ENCODE data around the gene ADAR. TPM values are rescaled to one million over a fixed set of nuclear protein-coding genes. Genes with fewer than 3 reads are reported as not detected.

Gene ADAR
- total and polyA plus RNA-seq, 2 donors (not counting 3 experiments of a cell fraction or from before 2014, with no cell fraction given), result 88.2 to 141 TPM

- Histone ChIP-seq H4K20me1 (replicated peaks; ENCODE audit: control insufficient read depth, extremely low read depth, insufficient read depth, low read length) (no peaks in the 10 kb centered on the region), H3K9ac (replicated peaks; ENCODE audit: extremely low read depth, insufficient read depth, low read length) (no peak overlapping the region), H3K9me1 (replicated peaks; ENCODE audit: control insufficient read depth, extremely low read depth, insufficient read depth, low read length) (no peaks in the 10 kb centered on the region), H2AFZ (ENCODE audit: low read depth, low read length) (no peak overlapping the region), H3K79me2 (ENCODE audit: control insufficient read depth, insufficient read depth, low read length) (no peaks in the 10 kb centered on the region), H3K36me3 (ENCODE audit: control insufficient read depth in 2 of 2, extremely low read depth in 1 of 2, insufficient read depth in 2 of 2, low read length in 2 of 2) (peaks cover 36 to 56% of the 10 kb centered on the region in 2 experiments), H3K27ac (ENCODE audit: insufficient read depth, low read depth, low read length) (no peak overlapping the region), H3K4me2 (ENCODE audit: insufficient read depth, low read length) (no peak overlapping the region), H3K9me3 (replicated peaks; ENCODE audit: control insufficient read depth, insufficient read depth, low read length) (no peaks in the 10 kb centered on the region), H3K4me3 (replicated peaks in 1 of 3; ENCODE audit: insufficient read depth in 1 of 3, low read depth in 1 of 3, low read length in 3 of 3) (no peak overlapping the region), H3K4me1 (ENCODE audit: control insufficient read depth, extremely low read depth, insufficient read depth, low read length) (peaks cover 9% of the 10 kb centered on the region), H3K27me3 (ENCODE audit: control insufficient read depth in 2 of 2, insufficient read depth in 2 of 2, low read length in 2 of 2) (no peaks in the 10 kb centered on the region)
- ChIA-PET POLR2A (no interaction called here), CTCF (interaction anchor here (1.1 to 2.0 kb wide), 2 partner anchors 30 to 110 kb away, joined by 3 to 5 read pairs; no protein-coding TSS in a partner anchor)
- intact Hi-C loops (cut with micrococcal nuclease) (no loop called here), dilution Hi-C loops (cut with MboI; ENCODE audit: extremely low pct_ligation_motif_present, low sequenced_read_pairs) (no loop called here)
- no peak for TF ChIP-seq MAX (IDR thresholded peaks at IDR 0.05; ENCODE audit: insufficient read depth, insufficient read length)
- TF ChIP-seq FOS (IDR thresholded peaks at IDR 0.05; ENCODE audit: borderline replicate concordance, insufficient read depth, low read length), result no peak
- TF ChIP-seq EZH2 (IDR thresholded peaks at IDR 0.05; ENCODE audit: borderline replicate concordance, low read depth, low read length, severe bottlenecking), result no peak
- TF ChIP-seq MYC (IDR thresholded peaks at IDR 0.05; ENCODE audit: low read depth, low read length), result no peak
- TF ChIP-seq POLR2A (IDR thresholded peaks at IDR 0.05; ENCODE audit: low read depth, low read length), result no peak
- no peak for TF ChIP-seq CTCF (IDR thresholded peaks at IDR 0.05; ENCODE audit: extremely low read depth in 1 of 2, insufficient read depth in 1 of 2, low read depth in 1 of 2, low read length in 2 of 2)
- TF ChIP-seq JUN (IDR thresholded peaks at IDR 0.05; ENCODE audit: borderline replicate concordance, insufficient read depth, insufficient read length, low read depth), result no peak
- TF ChIP-seq POLR2AphosphoS5 (IDR thresholded peaks at IDR 0.05; ENCODE audit: insufficient read depth, low read depth, low read length), result no peak
- TF ChIP-seq GATA2 (IDR thresholded peaks at IDR 0.05; ENCODE audit: insufficient read depth, insufficient read length, low read depth, low read length), result no peak
- no TSS peak for BruUV-seq (replicated peaks)
- DNase-seq (ENCODE audit: low read depth, low spot score) (no peak), FAIRE-seq (no peak)
Observed at GRCh38 chr1:154589780-154590179, 18.2 kb downstream of the ADAR start.

Data from endothelial cell of umbilical vein (primary cell).